HCT116 (cell line): ENCODE measurements around the gene NID2. TPM values are rescaled to one million over a fixed set of nuclear protein-coding genes. Genes with fewer than 3 reads are reported as not detected.
A peak's percentile ranks its signal among the peaks of the same experiment; 100 is the strongest.

Experiments used
- ATAC-seq: fragments of 200-7000 bp; cut with Tn5 transposase; 2 replicates; pipeline ENCODE4 v1.9.1; 2020; ENCODE audit warnings: mild to moderate bottlenecking, moderate library complexity
- BruUV-seq: library from RNA; stranded (reverse); fragments of 400-500 nt; replicated peaks from 2 replicates; lab custom pipeline; 2021; lab: Mats Ljungman, UMichigan
- CTCF ChIA-PET: fragments of 300-600 bp; sonication (Branson Sonifier 250); formaldehyde crosslinking; loops from one replicate; lab custom pipeline; 2021; ENCODE audit warnings: antibody characterized with exemption; lab: Charles Lee
- POLR2A ChIA-PET: fragments of 300-600, 350-600 bp; sonication (Branson Sonifier 250); formaldehyde crosslinking; loops from one replicate; lab custom pipeline; 2021; ENCODE audit warnings: antibody characterized with exemption; lab: Charles Lee
- RAD21 ChIA-PET, 2 experiments: fragments of 300-600 bp; sonication (Branson Sonifier 250); formaldehyde crosslinking; loops; one replicate each; lab custom pipeline; 2023; ENCODE audit warnings: low total read pairs in 2 of 2; ENCODE audit not compliant: uncharacterized antibody in 2 of 2, unreplicated experiment in 2 of 2, low non-redundant PET in 1 of 2; lab: Charles Lee
- DNase-seq: peaks from one replicate; pipeline ENCODE4 v3.0.0-alpha.2; 2010; ENCODE audit warnings: low read depth, low spot score
- H2AFZ ChIP-seq: fragments of 200-600 bp; shearing (Covaris generic), sonication (generic); 2 replicates; pipeline ENCODE4 v1.6.1; 2017; ENCODE audit warnings: low read depth, mixed run types, mixed read lengths, antibody characterized with exemption, low read length; ENCODE audit not compliant: poor library complexity, severe bottlenecking
- H3K27ac ChIP-seq: 2 replicates; pipeline ENCODE4 v1.5.1; 2012; ENCODE audit warnings: low read depth, low read length
- H3K27me3 ChIP-seq: fragments of 200-600 bp; sonication (generic); 2 replicates; pipeline ENCODE4 v1.6.1; 2016; ENCODE audit warnings: mixed run types, low read length, mixed read lengths; ENCODE audit not compliant: insufficient read depth
- H3K36me3 ChIP-seq, 2 experiments: fragments of 200-500 bp in 1 of 2; fragments of 200-600 bp in 1 of 2; sonication (Bioruptor generic) in 1 of 2; sonication (generic) in 1 of 2; 2 replicates each; pipeline versions ENCODE4 v1.5.1 to v1.6.1; 2014 to 2016; ENCODE audit warnings: low read length in 2 of 2, inconsistent platforms in 1 of 2, mixed read lengths in 1 of 2, mixed run types in 1 of 2; ENCODE audit not compliant: insufficient read depth in 2 of 2, control insufficient read depth in 1 of 2
- H3K4me1 ChIP-seq, 2 experiments: fragments of 200-600 bp in 1 of 2; sonication (generic) in 1 of 2; 2 replicates each; pipeline versions ENCODE4 v1.5.1 to v1.6.1; 2012 to 2017; ENCODE audit warnings: low read length in 2 of 2, inconsistent platforms in 1 of 2, mild to moderate bottlenecking in 1 of 2, mixed read lengths in 1 of 2, mixed run types in 1 of 2, moderate library complexity in 1 of 2; ENCODE audit not compliant: insufficient read depth in 2 of 2, control insufficient read depth in 1 of 2
- H3K4me2 ChIP-seq: fragments of 200-600 bp; sonication (generic); 2 replicates; pipeline ENCODE4 v1.6.1; 2017; ENCODE audit warnings: mixed run types, low read length, mixed read lengths
- H3K4me3 ChIP-seq, 2 experiments: fragments of 200-600 bp in 1 of 2; sonication (generic) in 1 of 2; replicated peaks in 1 of 2; 2 replicates each; pipeline ENCODE4 v1.5.1; 2011 to 2016; ENCODE audit warnings: low read length in 2 of 2, control low read depth in 1 of 2, low read depth in 1 of 2, mild to moderate bottlenecking in 1 of 2, mixed read lengths in 1 of 2, mixed run types in 1 of 2
- H3K79me2 ChIP-seq: fragments of 200-600 bp; sonication (generic); 2 replicates; pipeline ENCODE4 v1.6.1; 2017; ENCODE audit warnings: mild to moderate bottlenecking, mixed run types, low read length, moderate library complexity, mixed read lengths; ENCODE audit not compliant: insufficient read depth
- H3K9ac ChIP-seq: fragments of 200-600 bp; sonication (generic); 2 replicates; pipeline ENCODE4 v1.6.1; 2016; ENCODE audit warnings: low read length, mixed read lengths
- H3K9me2 ChIP-seq: fragments of 200-600 bp; sonication (generic), shearing (Covaris generic); 2 replicates; pipeline ENCODE4 v1.6.1; 2017; ENCODE audit warnings: mixed run types, mild to moderate bottlenecking, moderate library complexity; ENCODE audit not compliant: insufficient read depth
- H3K9me3 ChIP-seq, 2 experiments: fragments of 200-500 bp in 1 of 2; fragments of 200-600 bp in 1 of 2; sonication (Bioruptor generic) in 1 of 2; sonication (generic) in 1 of 2; 2 replicates each; pipeline ENCODE4 v1.6.1; 2014 to 2017; ENCODE audit warnings: low read length in 2 of 2, mixed read lengths in 2 of 2, inconsistent platforms in 1 of 2, low read depth in 1 of 2, mild to moderate bottlenecking in 1 of 2, mixed run types in 1 of 2, moderate library complexity in 1 of 2; ENCODE audit not compliant: control insufficient read depth in 1 of 2, insufficient read depth in 1 of 2
- H4K20me1 ChIP-seq: fragments of 200-600 bp; sonication (generic), shearing (Covaris generic); 2 replicates; pipeline ENCODE4 v1.6.1; 2017; ENCODE audit warnings: mixed run types, mild to moderate bottlenecking, moderate library complexity; ENCODE audit not compliant: insufficient read depth
- CBX3 ChIP-seq: IDR thresholded peaks from 2 replicates; pipeline ENCODE4 v1.6.1; 2012; ENCODE audit warnings: low read depth
- ELF1 ChIP-seq: IDR thresholded peaks from 2 replicates; pipeline ENCODE4 v1.6.1; 2012; ENCODE audit warnings: low read depth, borderline replicate concordance
- EZH2 ChIP-seq: fragments of 200-600 bp; sonication (generic); IDR thresholded peaks from 2 replicates; pipeline ENCODE4 v1.6.1; 2017; ENCODE audit warnings: antibody characterized with exemption, mixed run types
- EZH2phosphoT487 ChIP-seq: fragments of 200-600 bp; IDR thresholded peaks from 2 replicates; pipeline ENCODE4 v1.6.1; 2018; ENCODE audit warnings: antibody characterized with exemption, borderline replicate concordance
- FOSL1 ChIP-seq: IDR thresholded peaks from 2 replicates; pipeline ENCODE4 v1.6.1; 2012; ENCODE audit warnings: low read depth
- JUND ChIP-seq: IDR thresholded peaks from 2 replicates; pipeline ENCODE4 v1.6.1; 2012
- POLR2A ChIP-seq: IDR thresholded peaks from 2 replicates; pipeline ENCODE4 v1.7.0; 2011; ENCODE audit warnings: borderline replicate concordance; ENCODE audit not compliant: insufficient read depth, insufficient read length; ENCODE audit errors: extremely low read depth
- POLR2AphosphoS5 ChIP-seq: IDR thresholded peaks from 2 replicates; pipeline ENCODE4 v1.6.1; 2011; ENCODE audit warnings: mild to moderate bottlenecking, low read depth, low read length, moderate library complexity
- RAD21 ChIP-seq: IDR thresholded peaks from 2 replicates; pipeline ENCODE4 v1.6.1; 2012; ENCODE audit warnings: low read depth, mild to moderate bottlenecking
- SRF ChIP-seq: IDR thresholded peaks from 2 replicates; pipeline ENCODE4 v1.6.1; 2012; ENCODE audit warnings: low read depth
- YY1 ChIP-seq: IDR thresholded peaks from 2 replicates; pipeline ENCODE4 v1.6.1; 2011; ENCODE audit warnings: low read length, low read depth, moderate library complexity, mild to moderate bottlenecking; ENCODE audit not compliant: insufficient replicate concordance; ENCODE audit errors: extremely low read depth
- ZNF274 ChIP-seq: fragments of 200-500 bp; sonication (Bioruptor generic); IDR thresholded peaks from 2 replicates; pipeline ENCODE4 v1.6.1; 2014; ENCODE audit warnings: mild to moderate bottlenecking, low read depth, low read length, inconsistent platforms
- intact Hi-C: fragments of 100-400 bp; cut with micrococcal nuclease; formaldehyde crosslinking; loops from 2 replicates; pipeline ENCODE4 v1.10.0; 2022
- total RNA-seq: library from RNA; stranded (reverse); gene quantifications from one replicate; pipeline ENCODE4 v1.2.1, GENCODE V29; 2021; ENCODE audit not compliant: unreplicated experiment
- TF ChIP-seq, protein P1 (sequence below): IDR thresholded peaks from 2 replicates; pipeline ENCODE4 v1.6.1; 2011; ENCODE audit warnings: mild to moderate bottlenecking, low read length, moderate library complexity; ENCODE audit not compliant: insufficient replicate concordance; ENCODE audit errors: extremely low read depth
- TF ChIP-seq, protein P2 (sequence below): IDR thresholded peaks from 2 replicates; pipeline ENCODE4 v1.6.1; 2012; ENCODE audit warnings: low read depth
- TF ChIP-seq, protein P3 (sequence below): IDR thresholded peaks from 2 replicates; pipeline ENCODE4 v1.6.1; 2012

NID2 gene
- total RNA-seq, 1 experiment from 2014 or later, result 0.84 TPM

DNA sequence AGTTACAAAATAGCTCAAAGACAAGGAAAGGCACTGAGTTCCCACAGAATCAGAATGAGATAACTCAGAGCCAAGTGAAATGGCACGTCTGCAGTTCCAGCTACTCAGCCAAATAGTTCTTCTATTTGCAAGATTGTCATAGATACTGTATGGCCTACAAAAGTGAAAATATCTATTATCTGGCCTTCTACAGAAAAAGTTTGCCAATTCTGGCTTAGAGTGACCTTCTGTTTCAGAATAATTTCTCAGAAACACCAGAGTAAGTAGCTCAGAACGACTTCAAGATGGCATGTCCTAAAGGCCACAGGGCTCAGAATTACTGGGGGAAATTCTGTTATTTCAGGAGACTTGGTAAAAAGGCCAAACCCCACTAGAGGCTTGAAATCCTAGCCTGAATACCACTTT, 90.2 kb downstream of the NID2 start:
- Histone ChIP-seq H3K9me2 (no peaks in the 10 kb centered on the region), H3K9ac (no peak overlapping the region), H4K20me1 (no peaks in the 10 kb centered on the region), H3K27ac (no peak overlapping the region), H3K4me1 (peaks cover 0 to 6% of the 10 kb centered on the region in 2 experiments; a peak in 1 of 4 replicates), H3K4me2 (peak overlapping the region; percentile 32; the same call in 1 of the 2 replicates), H3K36me3 (no peaks in the 10 kb centered on the region), H3K79me2 (no peaks in the 10 kb centered on the region), H3K27me3 (no peaks in the 10 kb centered on the region), H2AFZ (peak overlapping the region; percentile 78), H3K4me3 (no peak overlapping the region), H3K9me3 (no peaks in the 10 kb centered on the region)
- intact Hi-C loops, result loop anchor here (2.0 to 10.0 kb wide), 2 partner anchors 194 to 696 kb away; no protein-coding TSS in a partner anchor
- no TSS peak for BruUV-seq
- TF ChIP-seq EZH2, result no peak
- TF ChIP-seq CBX3, result no peak
- TF ChIP-seq, protein P1, sequence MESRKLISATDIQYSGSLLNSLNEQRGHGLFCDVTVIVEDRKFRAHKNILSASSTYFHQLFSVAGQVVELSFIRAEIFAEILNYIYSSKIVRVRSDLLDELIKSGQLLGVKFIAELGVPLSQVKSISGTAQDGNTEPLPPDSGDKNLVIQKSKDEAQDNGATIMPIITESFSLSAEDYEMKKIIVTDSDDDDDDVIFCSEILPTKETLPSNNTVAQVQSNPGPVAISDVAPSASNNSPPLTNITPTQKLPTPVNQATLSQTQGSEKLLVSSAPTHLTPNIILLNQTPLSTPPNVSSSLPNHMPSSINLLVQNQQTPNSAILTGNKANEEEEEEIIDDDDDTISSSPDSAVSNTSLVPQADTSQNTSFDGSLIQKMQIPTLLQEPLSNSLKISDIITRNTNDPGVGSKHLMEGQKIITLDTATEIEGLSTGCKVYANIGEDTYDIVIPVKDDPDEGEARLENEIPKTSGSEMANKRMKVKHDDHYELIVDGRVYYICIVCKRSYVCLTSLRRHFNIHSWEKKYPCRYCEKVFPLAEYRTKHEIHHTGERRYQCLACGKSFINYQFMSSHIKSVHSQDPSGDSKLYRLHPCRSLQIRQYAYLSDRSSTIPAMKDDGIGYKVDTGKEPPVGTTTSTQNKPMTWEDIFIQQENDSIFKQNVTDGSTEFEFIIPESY, result no peak
- TF ChIP-seq POLR2A, result no peak
- TF ChIP-seq EZH2phosphoT487, result no peak
- TF ChIP-seq FOSL1, result no peak
- TF ChIP-seq, protein P2, sequence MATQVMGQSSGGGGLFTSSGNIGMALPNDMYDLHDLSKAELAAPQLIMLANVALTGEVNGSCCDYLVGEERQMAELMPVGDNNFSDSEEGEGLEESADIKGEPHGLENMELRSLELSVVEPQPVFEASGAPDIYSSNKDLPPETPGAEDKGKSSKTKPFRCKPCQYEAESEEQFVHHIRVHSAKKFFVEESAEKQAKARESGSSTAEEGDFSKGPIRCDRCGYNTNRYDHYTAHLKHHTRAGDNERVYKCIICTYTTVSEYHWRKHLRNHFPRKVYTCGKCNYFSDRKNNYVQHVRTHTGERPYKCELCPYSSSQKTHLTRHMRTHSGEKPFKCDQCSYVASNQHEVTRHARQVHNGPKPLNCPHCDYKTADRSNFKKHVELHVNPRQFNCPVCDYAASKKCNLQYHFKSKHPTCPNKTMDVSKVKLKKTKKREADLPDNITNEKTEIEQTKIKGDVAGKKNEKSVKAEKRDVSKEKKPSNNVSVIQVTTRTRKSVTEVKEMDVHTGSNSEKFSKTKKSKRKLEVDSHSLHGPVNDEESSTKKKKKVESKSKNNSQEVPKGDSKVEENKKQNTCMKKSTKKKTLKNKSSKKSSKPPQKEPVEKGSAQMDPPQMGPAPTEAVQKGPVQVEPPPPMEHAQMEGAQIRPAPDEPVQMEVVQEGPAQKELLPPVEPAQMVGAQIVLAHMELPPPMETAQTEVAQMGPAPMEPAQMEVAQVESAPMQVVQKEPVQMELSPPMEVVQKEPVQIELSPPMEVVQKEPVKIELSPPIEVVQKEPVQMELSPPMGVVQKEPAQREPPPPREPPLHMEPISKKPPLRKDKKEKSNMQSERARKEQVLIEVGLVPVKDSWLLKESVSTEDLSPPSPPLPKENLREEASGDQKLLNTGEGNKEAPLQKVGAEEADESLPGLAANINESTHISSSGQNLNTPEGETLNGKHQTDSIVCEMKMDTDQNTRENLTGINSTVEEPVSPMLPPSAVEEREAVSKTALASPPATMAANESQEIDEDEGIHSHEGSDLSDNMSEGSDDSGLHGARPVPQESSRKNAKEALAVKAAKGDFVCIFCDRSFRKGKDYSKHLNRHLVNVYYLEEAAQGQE, result no peak
- no peak for TF ChIP-seq SRF
- no peak for TF ChIP-seq JUND
- no peak for TF ChIP-seq ELF1
- no peak for TF ChIP-seq ZNF274
- TF ChIP-seq POLR2AphosphoS5, result no peak
- no peak for TF ChIP-seq YY1
- no peak for TF ChIP-seq RAD21
- TF ChIP-seq, protein P3, sequence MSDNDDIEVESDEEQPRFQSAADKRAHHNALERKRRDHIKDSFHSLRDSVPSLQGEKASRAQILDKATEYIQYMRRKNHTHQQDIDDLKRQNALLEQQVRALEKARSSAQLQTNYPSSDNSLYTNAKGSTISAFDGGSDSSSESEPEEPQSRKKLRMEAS, result no peak
- ChIA-PET RAD21 (no interaction called here), CTCF (interaction anchor here (0.6 to 2.0 kb wide), 14 partner anchors 10 to 327 kb away, joined by 3 to 18 read pairs (median 4); partner anchors contain the start of genes FRMD6 and RTRAF), POLR2A (no interaction called here)
- DNase-seq (no peak), ATAC-seq (peak; percentile 52)
